Liver (tissue), 3 donors: Measurements from ENCODE around the gene KPNA6.
"Not testable (repeated sequence)": the region's sequence is repeated elsewhere in the genome, so short reads cannot be mapped to it uniquely, and the experiment has no call there.

ENCODE experiments used
- ATF3 ChIP-seq: IDR thresholded peaks from 2 replicates; pipeline ENCODE4 v1.6.1; 2016; ENCODE audit warnings: antibody characterized with exemption
- CTCF ChIP-seq: fragments of 150-350 bp; IDR thresholded peaks from 2 replicates; pipeline ENCODE4 v1.5.1; 2017; ENCODE audit warnings: improper control_type of control experiment, low read depth, low read length; ENCODE audit not compliant: missing input control
- GABPA ChIP-seq, 2 donors: IDR thresholded peaks in 1 of 2; conservative IDR thresholded peaks in 1 of 2; 2 replicates each; pipeline ENCODE4 v1.6.1; 2016; ENCODE audit warnings: antibody characterized with exemption in 2 of 2, mild to moderate bottlenecking in 1 of 2, moderate library complexity in 1 of 2
- HNF4A ChIP-seq, 2 donors: conservative IDR thresholded peaks; 2 replicates each; pipeline ENCODE4 v1.6.1; 2016; ENCODE audit warnings: antibody characterized with exemption in 2 of 2, mild to moderate bottlenecking in 2 of 2
- HNF4G ChIP-seq: IDR thresholded peaks from 2 replicates; pipeline ENCODE4 v1.6.1; 2016; ENCODE audit warnings: antibody characterized with exemption
- JUND ChIP-seq, 2 donors: IDR thresholded peaks; 2 replicates each; pipeline ENCODE4 v1.6.1; 2016; ENCODE audit warnings: antibody characterized with exemption in 2 of 2
- MAX ChIP-seq: IDR thresholded peaks from 2 replicates; pipeline ENCODE4 v1.6.1; 2016; ENCODE audit warnings: antibody characterized with exemption
- RAD21 ChIP-seq, 2 donors: IDR thresholded peaks; 2 replicates each; pipeline ENCODE4 v1.6.1; 2016; ENCODE audit warnings: antibody characterized with exemption in 2 of 2, mild to moderate bottlenecking in 2 of 2
- REST ChIP-seq: IDR thresholded peaks from 2 replicates; pipeline ENCODE4 v1.6.1; 2016; ENCODE audit warnings: antibody characterized with exemption, mild to moderate bottlenecking
- SP1 ChIP-seq: IDR thresholded peaks from 2 replicates; pipeline ENCODE4 v1.6.1; 2018; ENCODE audit warnings: antibody characterized with exemption, mild to moderate bottlenecking
- TAF1 ChIP-seq: conservative IDR thresholded peaks from 2 replicates; pipeline ENCODE4 v1.6.1; 2016; ENCODE audit warnings: antibody characterized with exemption, mild to moderate bottlenecking
- YY1 ChIP-seq: IDR thresholded peaks from 2 replicates; pipeline ENCODE4 v1.6.1; 2016; ENCODE audit warnings: antibody characterized with exemption, mild to moderate bottlenecking
- ZBTB33 ChIP-seq: IDR thresholded peaks from 2 replicates; pipeline ENCODE4 v1.6.1; 2016; ENCODE audit warnings: antibody characterized with exemption
- donor health status: healthy.
- donor health status: healthy.

GRCh38 chr1:32143302-32143695, 35.4 kb downstream of the KPNA6 start:
- not testable (repeated sequence) for TF ChIP-seq CTCF; MAX; RAD21 (IDR thresholded peaks at IDR 0.05); SP1; TAF1; ZBTB33; HNF4G; REST; JUND (IDR thresholded peaks at IDR 0.05); HNF4A (conservative IDR thresholded peaks at IDR 0.05); YY1; ATF3; GABPA (IDR thresholded peaks at IDR 0.05 in 1 of 2, conservative IDR thresholded peaks at IDR 0.05 in 1 of 2)
